HepG2 (cell line): ENCODE results near the gene C10orf143. TPM values are rescaled to one million over a fixed set of nuclear protein-coding genes. Genes with fewer than 3 reads are reported as not detected.

Experiments used
- ATF1 ChIP-seq: IDR thresholded peaks from 2 replicates; pipeline ENCODE4 v1.6.1; 2016; ENCODE audit warnings: mild to moderate bottlenecking, control low read depth
- BRCA1 ChIP-seq: sonication (generic); formaldehyde crosslinking; IDR thresholded peaks from 2 replicates; pipeline ENCODE4 v1.4.0; 2020; ENCODE audit warnings: missing genetic modification reagents
- CEBPB ChIP-seq: IDR thresholded peaks from 2 replicates; pipeline ENCODE4 v1.6.1; 2011; ENCODE audit warnings: low read depth, low read length, improper control_type of control experiment, borderline replicate concordance
- FIP1L1 ChIP-seq: fragments of 200-400 bp; formaldehyde crosslinking; IDR thresholded peaks from 2 replicates; pipeline ENCODE4 v1.6.1; 2018; ENCODE audit warnings: low read depth, mild to moderate bottlenecking, low read length, moderate library complexity, borderline replicate concordance; ENCODE audit not compliant: insufficient read depth
- GLMP ChIP-seq: sonication (generic); formaldehyde crosslinking; IDR thresholded peaks from 2 replicates; pipeline ENCODE4 v1.9.0; 2021; ENCODE audit warnings: missing genetic modification reagents, mild to moderate bottlenecking, borderline replicate concordance
- GZF1 ChIP-seq: sonication (generic); formaldehyde crosslinking; IDR thresholded peaks from 2 replicates; pipeline ENCODE4 v1.5.1; 2020; ENCODE audit warnings: mild to moderate bottlenecking, missing genetic modification reagents
- JUND ChIP-seq: sonication (generic); formaldehyde crosslinking; IDR thresholded peaks from 2 replicates; pipeline ENCODE4 v1.8.0; 2022; ENCODE audit warnings: mild to moderate bottlenecking, missing genetic modification reagents
- KLF13 ChIP-seq: sonication (generic); formaldehyde crosslinking; IDR thresholded peaks from 2 replicates; pipeline ENCODE4 v1.4.0; 2020; ENCODE audit warnings: mild to moderate bottlenecking, missing genetic modification reagents
- MEIS2 ChIP-seq: sonication (generic); formaldehyde crosslinking; IDR thresholded peaks from 2 replicates; pipeline ENCODE4 v1.9.0; 2021; ENCODE audit warnings: mild to moderate bottlenecking, missing genetic modification reagents
- MXD4 ChIP-seq: IDR thresholded peaks from 2 replicates; pipeline ENCODE4 v1.6.1; 2016; ENCODE audit warnings: mild to moderate bottlenecking, missing biosample characterization, missing genetic modification reagents
- NPAS2 ChIP-seq: sonication (generic); formaldehyde crosslinking; IDR thresholded peaks from 2 replicates; pipeline ENCODE4 v1.8.0; 2022; ENCODE audit warnings: mild to moderate bottlenecking, missing genetic modification reagents, borderline replicate concordance
- PRDM10 ChIP-seq: sonication (generic); formaldehyde crosslinking; IDR thresholded peaks from 2 replicates; pipeline ENCODE4 v1.4.0; 2020; ENCODE audit warnings: low read depth, missing genetic modification reagents
- REXO4 ChIP-seq: sonication (generic); formaldehyde crosslinking; IDR thresholded peaks from 2 replicates; pipeline ENCODE4 v1.8.0; 2022; ENCODE audit warnings: missing genetic modification reagents, mild to moderate bottlenecking, borderline replicate concordance
- RNF2 ChIP-seq: fragments of 450-650 bp; conservative IDR thresholded peaks from 2 replicates; pipeline ENCODE4 v1.6.1; 2016; ENCODE audit warnings: low read depth
- SAP130 ChIP-seq: IDR thresholded peaks from 2 replicates; pipeline ENCODE4 v1.6.1; 2016; ENCODE audit warnings: low read depth
- SOX6 ChIP-seq, 2 experiments: fragments of 450-650 bp in 1 of 2; sonication (generic) in 1 of 2; formaldehyde crosslinking in 1 of 2; IDR thresholded peaks; 2 replicates each; pipeline versions ENCODE4 v1.4.0 to v1.6.1; 2017 to 2020; ENCODE audit warnings: antibody characterized with exemption in 1 of 2, mild to moderate bottlenecking in 1 of 2, missing genetic modification reagents in 1 of 2
- SRSF4 ChIP-seq: fragments of 200-400 bp; formaldehyde crosslinking; IDR thresholded peaks from one replicate; pipeline ENCODE4 v1.6.1; 2018; ENCODE audit warnings: mild to moderate bottlenecking, low read depth, low read length, moderate library complexity; ENCODE audit not compliant: poor library complexity, severe bottlenecking
- TBX3 ChIP-seq: fragments of 450-650 bp; IDR thresholded peaks from 2 replicates; pipeline ENCODE4 v1.6.1; 2017; ENCODE audit warnings: antibody characterized with exemption, mild to moderate bottlenecking, inconsistent platforms, borderline replicate concordance
- TGIF2 ChIP-seq: IDR thresholded peaks from 2 replicates; pipeline ENCODE4 v1.6.1; 2016; ENCODE audit warnings: control low read depth, missing compliant biosample characterization
- ZNF207 ChIP-seq: fragments of 450-650 bp; IDR thresholded peaks from 2 replicates; pipeline ENCODE4 v1.6.1; 2016; ENCODE audit warnings: antibody characterized with exemption, borderline replicate concordance
- ZNF720 ChIP-seq: sonication (generic); formaldehyde crosslinking; IDR thresholded peaks from 2 replicates; pipeline ENCODE4 v1.4.0; 2020; ENCODE audit warnings: missing genetic modification reagents
- ZNF790 ChIP-seq: sonication (generic); formaldehyde crosslinking; IDR thresholded peaks from 2 replicates; pipeline ENCODE4 v1.8.0; 2022; ENCODE audit warnings: missing genetic modification reagents, mild to moderate bottlenecking, borderline replicate concordance
- ZSCAN21 ChIP-seq: sonication (generic); formaldehyde crosslinking; IDR thresholded peaks from 2 replicates; pipeline ENCODE4 v1.8.0; 2022; ENCODE audit warnings: mild to moderate bottlenecking, missing genetic modification reagents, moderate library complexity, borderline replicate concordance
- polyA plus RNA-seq, 8 experiments: library from polyadenylated mRNA; depleted of rRNA in 3 of 8; stranded (reverse) in 7 of 8; unstranded in 1 of 8; fragments of >200 nt; fragmentation: Illumina TruSeq in 4 of 8; extraction: Trizol in 4 of 8; gene quantifications; 2 replicates each; pipeline versions ENCODE4 v1.2.1 to v1.2.3, GENCODE V29; 2011 to 2016; ENCODE audit warnings: low read depth in 4 of 8, missing spikeins in 1 of 8, mixed read lengths in 1 of 8; ENCODE audit not compliant: insufficient read depth in 1 of 8
- total RNA-seq, 5 experiments: library from RNA; depleted of rRNA; stranded (reverse); fragments of >200 nt; fragmentation: Illumina TruSeq; extraction: Trizol; gene quantifications; 2 replicates each; pipeline ENCODE4 v1.2.3, GENCODE V29; 2016; ENCODE audit warnings: low read depth in 1 of 5
- TF ChIP-seq, protein P1 (sequence below): IDR thresholded peaks from 2 replicates; pipeline ENCODE4 v1.6.1; 2016; ENCODE audit warnings: missing compliant biosample characterization, missing genetic modification reagents, borderline replicate concordance
- TF ChIP-seq, protein P2 (sequence below): sonication (generic); formaldehyde crosslinking; IDR thresholded peaks from 2 replicates; pipeline ENCODE4 v1.4.0; 2020; ENCODE audit warnings: missing genetic modification reagents

C10orf143 gene
- total and polyA plus RNA-seq, 2 of the 13 experiments (the other 11 are each of a cell fraction or from before 2014, with no cell fraction given) = 0.21 to 0.91 TPM

DNA sequence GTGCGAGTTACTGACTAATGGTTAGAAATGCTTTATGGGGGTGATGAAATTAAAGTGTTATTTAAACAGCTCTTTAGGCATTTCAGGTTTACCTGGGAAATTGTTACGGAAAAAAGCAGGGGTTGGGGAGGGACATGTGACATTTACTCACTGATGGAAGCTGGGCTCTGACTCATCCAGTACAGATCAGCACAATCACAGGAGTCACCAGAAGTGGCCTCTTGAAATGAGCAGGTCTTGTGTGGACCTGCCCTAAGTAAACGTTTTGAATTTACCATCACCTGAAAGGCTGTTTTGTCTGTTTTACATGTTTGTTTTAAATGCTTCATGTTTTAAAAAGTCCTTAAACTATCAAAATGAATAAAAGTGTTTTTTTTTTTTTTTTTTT lies 27.8 kb upstream of the C10orf143 start (continued):
- no peak for TF ChIP-seq ZNF207
- no peak for TF ChIP-seq GZF1 (CRISPR knock-in tag)
- TF ChIP-seq NPAS2 = no peak
- no peak for TF ChIP-seq KLF13 (CRISPR knock-in tag)
- no peak for TF ChIP-seq ZNF790 (CRISPR knock-in tag)
- TF ChIP-seq SOX6 (IDR thresholded peaks at IDR 0.05) = no peak
- TF ChIP-seq SOX6 (CRISPR knock-in tag; IDR thresholded peaks at IDR 0.05) = no peak
- TF ChIP-seq ATF1 (CRISPR knock-in tag) = no peak
- TF ChIP-seq, protein P1, sequence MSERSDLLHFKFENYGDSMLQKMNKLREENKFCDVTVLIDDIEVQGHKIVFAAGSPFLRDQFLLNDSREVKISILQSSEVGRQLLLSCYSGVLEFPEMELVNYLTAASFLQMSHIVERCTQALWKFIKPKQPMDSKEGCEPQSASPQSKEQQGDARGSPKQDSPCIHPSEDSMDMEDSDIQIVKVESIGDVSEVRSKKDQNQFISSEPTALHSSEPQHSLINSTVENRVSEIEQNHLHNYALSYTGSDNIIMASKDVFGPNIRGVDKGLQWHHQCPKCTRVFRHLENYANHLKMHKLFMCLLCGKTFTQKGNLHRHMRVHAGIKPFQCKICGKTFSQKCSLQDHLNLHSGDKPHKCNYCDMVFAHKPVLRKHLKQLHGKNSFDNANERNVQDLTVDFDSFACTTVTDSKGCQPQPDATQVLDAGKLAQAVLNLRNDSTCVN (CRISPR knock-in tag) = no peak
- TF ChIP-seq PRDM10 (CRISPR knock-in tag) = no peak
- TF ChIP-seq MEIS2 (CRISPR knock-in tag) = no peak
- no peak for TF ChIP-seq ZNF720 (CRISPR knock-in tag)
- no peak for TF ChIP-seq TGIF2 (CRISPR knock-in tag)
- TF ChIP-seq TBX3 = no peak
- TF ChIP-seq REXO4 (CRISPR knock-in tag) = no peak
- peak; percentile 77 for TF ChIP-seq SAP130 (CRISPR knock-in tag)
- no peak for TF ChIP-seq CEBPB
- no peak for TF ChIP-seq ZSCAN21 (CRISPR knock-in tag)
- no peak for TF ChIP-seq GLMP (CRISPR knock-in tag)
- TF ChIP-seq, protein P2, sequence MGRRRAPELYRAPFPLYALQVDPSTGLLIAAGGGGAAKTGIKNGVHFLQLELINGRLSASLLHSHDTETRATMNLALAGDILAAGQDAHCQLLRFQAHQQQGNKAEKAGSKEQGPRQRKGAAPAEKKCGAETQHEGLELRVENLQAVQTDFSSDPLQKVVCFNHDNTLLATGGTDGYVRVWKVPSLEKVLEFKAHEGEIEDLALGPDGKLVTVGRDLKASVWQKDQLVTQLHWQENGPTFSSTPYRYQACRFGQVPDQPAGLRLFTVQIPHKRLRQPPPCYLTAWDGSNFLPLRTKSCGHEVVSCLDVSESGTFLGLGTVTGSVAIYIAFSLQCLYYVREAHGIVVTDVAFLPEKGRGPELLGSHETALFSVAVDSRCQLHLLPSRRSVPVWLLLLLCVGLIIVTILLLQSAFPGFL (CRISPR knock-in tag) = no peak
- no peak for TF ChIP-seq SRSF4
- TF ChIP-seq FIP1L1 = no peak
- no peak for TF ChIP-seq RNF2
- TF ChIP-seq JUND = 0 out of 2 replicates have a peak, but pooled peaks have one; percentile 26
- peak; percentile 27; the same call in 1 of the 2 replicates for TF ChIP-seq MXD4 (CRISPR knock-in tag)
- TF ChIP-seq BRCA1 (CRISPR knock-in tag) = 0 out of 2 replicates have a peak, but pooled peaks have one; percentile 43
